Effector CD8-positive, alpha-beta T cell (primary cell): ENCODE data around the gene KCNG1.

Experiments
- DNase-seq: peaks from one replicate; lab custom pipeline; 2025; lab: John Stamatoyannopoulos, UW

KCNG1 gene

DNA sequence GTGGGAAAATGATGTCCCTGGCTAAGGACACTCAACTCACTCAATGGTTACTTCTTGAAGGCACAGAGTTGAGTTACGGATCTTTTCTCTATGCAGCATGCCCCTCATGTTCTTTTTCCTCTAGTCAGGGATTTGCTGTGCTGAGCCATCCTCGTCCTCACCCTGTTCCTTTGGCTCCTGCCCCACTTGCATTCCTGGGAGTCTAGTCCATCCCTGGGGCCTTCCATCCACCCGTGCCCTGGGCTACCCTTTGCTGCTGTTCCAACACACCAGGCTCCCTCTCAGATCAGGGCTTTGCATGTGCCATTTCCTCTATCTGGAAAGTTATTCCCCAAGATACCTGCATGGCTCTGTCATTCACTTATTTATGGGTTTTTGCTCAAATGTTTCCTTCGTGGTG is 13.3 kb upstream of the KCNG1 start:
- no peak for DNase-seq

DNA sequence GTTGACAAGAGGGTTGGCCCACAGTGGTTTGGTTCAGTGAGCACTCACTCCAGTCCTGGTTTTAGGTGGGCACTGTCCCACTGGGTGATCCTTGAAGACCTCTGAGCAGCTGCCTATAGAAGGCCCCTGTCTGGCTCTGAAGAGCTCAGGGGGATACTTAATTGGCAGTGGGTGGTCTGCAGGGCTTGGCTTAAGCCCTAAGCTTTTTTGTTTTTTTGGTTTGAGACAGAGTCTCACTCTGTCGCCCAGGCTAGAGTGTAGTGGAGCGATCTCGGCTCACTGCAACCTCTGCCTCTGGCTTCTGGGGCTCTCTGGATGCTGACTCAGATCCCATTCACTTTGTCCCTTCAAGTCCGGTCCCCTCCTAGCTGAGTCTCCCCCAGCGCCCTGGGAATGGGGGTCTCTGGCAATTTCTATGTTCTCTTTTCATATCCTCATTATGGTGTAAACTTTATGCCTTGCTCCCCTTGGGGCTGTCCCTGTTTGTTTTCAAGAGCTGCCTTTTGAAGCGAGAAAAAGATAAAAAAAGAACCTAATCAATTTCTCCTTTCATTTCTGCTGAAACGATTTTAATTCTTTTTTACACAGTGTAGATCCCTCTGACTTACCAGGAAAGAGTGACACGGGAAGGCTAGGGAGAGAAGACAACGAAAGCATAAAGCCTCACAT is 12.2 kb upstream of the KCNG1 start:
- DNase-seq, result no peak

DNA sequence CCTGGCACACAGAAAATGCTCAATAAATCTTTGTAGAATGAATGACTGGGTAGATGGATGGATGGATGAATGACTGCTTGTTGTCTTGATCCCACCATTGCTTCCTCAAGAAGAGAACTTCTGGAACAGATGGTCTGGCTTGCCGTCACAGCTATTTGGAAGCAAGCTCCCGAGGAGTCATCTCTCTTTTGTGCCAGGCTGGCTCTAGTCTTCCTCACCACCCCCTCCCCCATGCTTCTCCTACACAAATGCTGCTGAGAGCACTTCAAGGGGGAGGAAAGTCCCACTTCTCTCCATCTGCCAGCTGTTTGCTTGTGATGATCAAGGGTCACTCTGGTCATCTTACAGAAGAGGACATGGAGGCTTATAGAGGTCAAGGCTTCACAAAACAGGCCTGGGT is 11.6 kb upstream of the KCNG1 start:
- no peak for DNase-seq

DNA sequence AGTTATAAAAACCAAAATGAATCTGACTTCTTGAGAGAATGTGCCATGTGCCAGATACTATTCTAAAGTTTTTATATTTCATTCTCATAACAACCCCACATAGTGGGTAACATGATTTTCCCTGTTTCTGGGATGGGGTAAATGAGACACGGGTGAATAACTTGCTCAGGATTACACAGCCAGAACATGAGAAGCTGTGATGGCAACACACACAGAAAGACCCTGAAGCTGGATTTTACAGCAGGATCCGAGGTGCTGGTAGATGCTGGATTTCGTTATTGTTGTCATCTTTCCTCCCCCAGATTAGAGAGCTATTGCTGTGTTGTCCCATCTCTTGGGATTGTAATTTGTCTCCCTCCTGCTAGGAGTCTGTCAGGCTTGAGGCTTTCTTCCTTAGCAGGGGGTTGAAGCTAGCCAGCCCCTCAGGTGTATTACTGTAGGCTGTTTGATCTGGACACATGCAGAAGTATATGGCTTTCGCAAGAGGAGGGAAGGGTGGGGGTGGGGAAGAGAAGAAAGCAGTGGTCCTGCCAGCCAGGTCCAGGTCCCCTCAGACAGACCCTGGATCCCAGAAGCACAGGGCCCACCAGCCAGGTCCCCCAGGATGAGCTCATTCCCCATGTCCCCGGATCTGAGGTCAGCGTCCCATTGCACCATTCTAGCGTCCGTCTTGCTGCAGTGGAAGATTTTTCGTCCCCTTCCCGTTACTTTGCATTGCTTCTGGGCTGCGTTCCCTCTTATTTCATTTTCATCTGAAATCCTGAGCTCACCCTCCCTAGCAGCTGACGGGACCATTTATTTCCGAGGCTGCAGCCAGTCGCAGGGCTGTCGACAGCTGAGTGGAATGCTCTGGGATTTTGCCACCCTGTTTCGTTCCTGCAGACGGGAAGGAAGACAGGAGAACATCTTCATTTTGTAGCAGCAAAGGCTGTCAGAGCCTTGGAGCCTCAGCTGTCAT is 7.3 kb upstream of the KCNG1 start:
- no peak for DNase-seq

DNA sequence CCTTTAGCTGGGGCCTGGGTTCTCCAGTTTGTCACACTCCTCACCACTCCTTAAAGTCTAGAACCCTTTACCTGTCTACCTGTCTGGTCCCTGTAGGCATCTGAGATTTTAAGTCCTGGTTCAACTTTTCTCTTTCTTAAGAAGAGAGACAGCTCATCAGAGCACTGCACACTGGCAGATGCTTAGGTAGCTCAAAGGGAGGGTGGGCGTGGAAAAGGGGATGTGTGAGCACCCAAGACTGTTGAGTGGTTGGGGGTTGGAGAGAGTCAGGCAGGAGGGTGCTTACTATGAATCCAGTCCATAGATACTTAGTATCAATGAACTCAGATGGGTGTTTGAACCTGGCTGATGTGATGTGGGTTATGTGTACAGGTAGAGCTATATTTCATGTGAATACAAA is 6.6 kb upstream of the KCNG1 start:
- DNase-seq, result no peak

DNA sequence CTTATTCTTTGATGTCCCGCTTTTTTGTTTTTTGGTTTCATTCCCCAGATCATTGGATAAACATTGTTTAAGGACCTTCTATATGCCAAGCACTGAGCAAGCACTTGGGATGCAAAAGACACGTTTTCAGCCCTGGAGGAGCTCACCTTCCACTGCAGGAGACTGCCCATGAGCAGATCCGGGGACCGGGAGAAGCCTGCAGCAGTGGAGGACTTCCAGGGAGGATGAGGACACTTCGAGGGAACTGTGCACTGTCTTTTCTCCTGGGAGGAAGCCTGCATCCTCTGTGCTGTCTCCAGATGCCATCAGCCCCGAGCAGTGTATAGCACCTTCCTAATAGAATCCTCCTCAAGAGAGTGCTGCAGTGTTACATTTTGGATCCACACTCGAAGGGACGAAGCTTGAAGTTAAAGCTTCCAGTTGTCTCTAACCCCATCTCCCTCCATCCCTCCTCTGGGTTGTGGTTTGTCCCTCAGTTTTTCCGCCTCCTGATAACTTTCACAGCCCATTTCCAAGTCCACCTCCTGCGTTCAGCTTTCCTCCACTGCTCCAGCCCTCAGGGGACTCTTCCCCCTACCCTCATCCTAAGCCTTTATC is 5.8 kb upstream of the KCNG1 start:
- no peak for DNase-seq

DNA sequence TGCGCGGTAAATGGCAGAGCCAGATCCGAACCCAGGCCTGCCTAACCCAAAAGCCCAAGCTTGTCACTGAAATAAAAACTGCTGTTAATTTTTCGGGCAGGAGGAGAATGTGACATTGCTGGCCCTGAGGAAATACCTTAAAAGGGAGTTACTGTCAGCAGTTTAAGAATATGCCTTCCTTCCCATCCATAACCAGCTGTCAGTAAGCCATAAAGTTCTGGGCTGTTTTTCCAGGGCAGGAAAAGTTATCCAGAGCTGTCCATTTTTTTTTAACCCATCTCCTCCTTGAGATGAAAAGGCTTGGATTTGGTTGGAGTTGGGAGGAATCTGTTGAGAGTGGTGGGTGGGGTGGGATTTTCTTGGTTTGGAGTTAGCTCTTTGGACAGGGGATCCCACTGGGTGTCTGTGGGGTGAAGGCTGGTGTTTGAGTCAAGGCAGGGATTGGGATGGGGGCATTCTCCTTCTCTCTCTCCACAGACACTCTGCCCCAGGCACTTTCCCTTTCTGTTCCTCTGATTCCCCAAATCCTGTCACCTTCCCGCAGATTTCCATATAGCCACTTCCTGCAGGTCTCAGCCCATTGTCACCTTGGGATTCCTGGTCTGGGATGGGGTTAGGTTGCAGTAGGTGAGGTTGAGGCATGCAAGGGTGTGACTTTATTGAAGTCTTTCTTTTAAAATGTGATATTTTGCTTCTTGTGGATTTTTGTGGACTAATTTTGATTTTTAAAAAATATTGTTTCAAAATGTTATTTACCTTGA is 4.3 kb upstream of the KCNG1 start:
- no peak for DNase-seq

DNA sequence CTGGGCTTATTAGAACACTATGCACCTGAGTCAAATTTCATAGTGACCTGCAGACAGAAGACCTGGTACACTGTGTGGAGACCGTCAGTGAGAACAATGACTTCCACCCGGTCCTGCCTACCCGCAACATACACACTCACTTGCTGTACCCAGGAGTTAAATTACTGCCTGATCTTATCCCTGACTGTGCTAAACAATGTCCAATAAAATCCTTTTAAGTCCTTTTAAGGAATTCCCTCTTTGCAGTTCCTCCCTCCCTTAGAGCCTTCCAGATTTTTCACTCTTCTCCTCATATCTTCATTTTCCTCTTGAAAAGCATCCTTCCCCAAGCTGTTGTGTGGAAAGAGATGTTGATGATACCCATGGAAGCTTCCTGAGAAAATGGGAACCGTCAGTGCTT is 3.4 kb upstream of the KCNG1 start:
- DNase-seq, result no peak

DNA sequence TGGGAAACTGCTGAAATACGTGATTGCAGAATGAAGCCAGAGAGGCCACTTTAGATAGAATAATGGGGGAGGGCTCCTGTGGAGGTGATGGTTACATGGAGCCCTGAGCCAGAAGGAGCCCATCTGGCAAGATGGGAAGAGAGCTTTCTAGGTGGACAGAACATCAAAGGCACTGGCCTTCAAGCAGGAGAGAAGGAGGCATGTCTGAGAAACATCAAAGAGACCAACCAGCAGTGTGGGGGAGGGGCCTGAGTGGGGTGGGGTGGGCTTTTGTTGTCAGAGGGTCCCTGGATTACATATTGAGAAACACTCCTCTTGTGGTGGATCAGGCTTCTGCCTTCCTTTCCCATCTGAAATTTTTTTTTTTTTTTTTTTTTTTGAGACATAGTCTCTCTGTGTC is 1.9 kb upstream of the KCNG1 start:
- DNase-seq, result no peak

DNA sequence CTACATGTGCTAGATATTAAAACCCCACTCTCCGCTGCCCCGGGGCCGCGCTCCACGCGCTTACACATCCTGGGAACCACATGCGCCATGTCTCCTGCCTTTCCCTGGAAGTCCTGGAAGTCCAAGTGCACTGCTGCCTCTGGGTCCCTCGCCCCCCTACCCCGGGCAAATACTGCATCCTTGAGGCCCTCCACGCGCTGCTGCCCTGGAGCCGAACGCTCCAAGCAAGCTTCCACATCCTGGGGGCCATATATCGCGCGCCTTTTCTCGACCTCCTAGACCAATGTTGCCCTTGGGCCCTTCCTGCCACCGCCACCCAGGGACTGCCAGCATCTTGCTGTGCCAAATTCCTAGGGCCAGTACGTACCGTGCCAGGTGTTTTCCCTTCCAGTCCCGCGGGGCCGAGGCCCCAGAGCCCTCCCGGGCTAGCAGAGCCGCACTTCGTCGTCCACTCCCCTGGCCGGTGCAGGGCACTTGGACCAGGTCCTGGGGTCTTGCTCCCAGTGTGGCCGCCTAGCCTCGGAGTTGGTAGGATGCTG is 779 bp upstream of the KCNG1 start:
- no peak for DNase-seq

DNA sequence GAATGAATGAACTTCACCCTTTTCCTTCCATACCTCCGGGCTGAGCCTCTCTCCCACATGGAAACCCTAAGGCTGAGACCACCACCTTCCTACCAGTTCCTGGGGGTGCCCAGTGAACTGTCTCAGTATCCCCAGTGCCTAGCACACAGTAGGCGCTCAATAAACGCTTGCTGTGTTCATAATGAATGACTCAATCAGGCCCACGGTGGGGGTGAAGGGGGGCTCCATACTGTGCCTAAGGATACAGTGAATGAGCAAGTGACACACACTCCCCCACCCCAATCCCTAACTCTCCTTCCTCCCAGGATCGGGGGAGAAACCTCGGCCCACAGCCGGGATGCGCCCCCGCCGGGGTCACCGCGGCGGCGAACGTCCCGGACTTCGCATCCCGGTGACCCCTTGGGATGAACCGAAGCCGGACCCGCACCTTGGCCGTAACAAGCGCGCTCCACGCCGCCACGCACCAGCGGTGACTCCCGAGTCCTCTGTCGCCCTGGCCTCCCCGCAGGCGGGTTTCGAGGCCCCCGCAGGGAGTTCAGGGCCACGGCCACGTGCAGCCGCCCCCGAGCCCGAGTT is 592 bp downstream of the KCNG1 start:
- no peak for DNase-seq

DNA sequence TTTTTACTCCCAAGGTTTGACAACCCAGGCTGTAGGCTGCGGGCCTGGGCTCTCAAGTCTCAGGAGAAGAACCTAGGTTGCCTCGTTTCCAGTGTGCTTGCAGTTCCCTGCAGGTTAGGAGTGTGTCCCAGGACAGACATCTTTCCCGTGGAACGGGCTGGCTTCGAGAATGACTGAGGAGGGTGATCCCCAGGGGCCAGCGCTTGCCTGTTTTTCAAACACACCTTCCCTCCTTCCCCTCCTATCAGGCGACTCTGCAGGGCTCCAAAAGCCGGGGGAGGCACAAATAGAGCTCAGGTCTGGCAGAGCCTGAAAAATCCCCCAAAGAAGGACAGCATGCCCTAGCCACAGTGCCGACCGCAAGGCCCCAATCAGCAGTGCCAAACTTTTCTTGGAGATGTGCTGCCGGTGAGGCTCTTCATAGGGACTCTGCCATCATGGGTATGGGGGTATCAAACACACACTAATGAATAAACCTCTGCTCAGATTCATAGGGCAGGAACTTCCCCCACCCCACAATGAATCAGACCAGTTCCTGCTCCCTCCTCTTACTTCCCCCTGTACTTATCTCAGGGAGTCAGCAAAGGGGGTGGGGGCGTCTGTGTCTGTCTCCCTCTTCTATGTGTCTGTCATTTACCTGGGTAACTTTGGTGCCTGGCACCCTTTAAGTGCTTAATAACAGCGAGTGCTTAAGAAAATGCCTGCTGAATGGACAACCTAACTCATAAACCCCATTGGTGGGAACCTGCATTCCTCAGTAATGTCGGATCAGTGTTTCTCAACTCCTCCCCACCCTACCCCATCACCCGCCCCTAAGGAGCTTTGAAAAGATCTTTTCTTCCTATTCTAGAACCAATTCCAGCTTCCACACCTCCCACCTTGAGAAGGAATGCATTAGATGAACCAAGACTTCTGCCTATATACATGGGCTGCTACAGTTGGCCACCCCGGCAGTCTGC is 1.6 kb downstream of the KCNG1 start:
- no peak for DNase-seq

DNA sequence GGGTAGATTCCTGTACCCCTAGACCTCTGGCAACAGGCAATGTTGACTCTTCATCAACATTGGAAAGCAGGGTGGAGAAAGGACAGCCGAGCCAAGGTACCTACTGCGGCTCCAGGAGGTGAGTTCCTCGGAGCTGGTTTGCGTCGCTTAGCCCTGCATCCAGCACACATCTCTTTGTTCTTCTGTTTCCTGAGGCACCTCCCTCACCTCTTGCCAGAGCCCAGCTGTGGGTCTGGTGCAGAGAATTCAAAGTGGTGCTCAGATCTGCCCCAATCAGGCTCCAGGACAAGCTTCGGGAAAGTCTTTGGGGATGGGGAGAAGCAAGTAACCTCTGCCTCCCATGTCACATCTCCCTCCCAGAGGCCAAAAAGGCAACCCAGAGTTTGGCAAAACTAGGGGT is 2.2 kb downstream of the KCNG1 start:
- DNase-seq, result no peak

DNA sequence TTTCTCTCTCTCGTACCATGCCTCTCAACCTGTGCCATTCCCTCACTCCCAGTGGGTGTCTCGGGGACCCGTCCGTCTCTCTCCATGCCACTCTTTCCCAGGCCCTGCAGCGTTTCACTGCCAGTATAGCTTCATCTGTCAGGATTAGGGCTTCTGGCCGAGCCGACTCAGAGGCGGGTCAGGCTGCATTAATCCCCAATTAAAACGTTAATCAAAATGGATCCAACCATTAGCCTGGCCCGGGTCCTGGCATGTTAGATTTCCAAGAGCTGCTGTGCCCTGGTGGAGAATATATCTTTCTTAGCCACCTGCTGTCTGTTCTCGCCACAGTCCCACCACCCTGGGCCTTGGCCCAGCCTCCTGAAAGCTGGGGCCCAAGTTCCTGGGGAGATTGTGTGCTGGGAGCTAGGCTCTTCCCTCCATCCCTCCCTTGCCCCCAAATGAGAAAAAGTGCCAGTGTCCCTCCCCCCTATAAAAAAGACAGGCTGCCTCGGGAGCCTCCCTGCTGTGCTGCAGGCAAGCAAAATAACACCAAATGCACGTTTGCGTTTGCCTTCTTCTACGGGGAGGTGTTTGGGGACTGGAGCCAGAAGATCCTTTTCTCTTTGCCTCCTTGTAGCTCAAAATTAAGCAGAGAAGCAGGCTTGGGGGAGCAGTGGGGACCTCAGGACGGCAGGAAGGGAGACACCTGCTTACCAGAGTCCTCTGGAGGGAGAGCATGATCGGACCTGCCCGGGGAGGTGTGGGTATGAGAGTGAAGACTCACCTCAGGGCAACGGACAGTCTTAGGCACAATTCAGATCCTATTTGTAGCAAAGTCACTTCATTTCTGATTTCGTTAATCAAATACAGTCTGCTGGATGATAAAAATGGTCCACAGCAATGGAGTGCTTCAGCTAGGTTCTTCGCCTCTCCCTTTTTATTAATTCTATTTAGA is 3.0 kb downstream of the KCNG1 start:
- no peak for DNase-seq

DNA sequence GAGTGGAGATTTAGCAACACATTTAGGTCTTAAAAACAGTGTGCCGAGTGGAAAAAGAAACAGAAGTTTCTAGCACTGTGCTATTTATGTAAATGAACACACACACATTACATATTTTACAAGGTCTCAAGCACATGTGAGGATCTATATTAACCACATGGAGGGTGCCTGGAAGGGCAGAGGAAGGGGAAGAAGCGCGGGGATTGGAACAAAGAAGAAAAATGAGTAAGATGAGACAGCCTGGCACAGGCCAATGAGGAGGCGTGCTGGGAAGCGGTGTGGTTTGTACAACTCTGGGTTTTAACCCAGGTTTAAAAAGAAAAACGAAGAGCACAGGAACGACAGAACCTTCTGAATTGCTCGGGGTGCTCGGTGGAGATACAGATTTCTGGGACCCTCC is 5.7 kb downstream of the KCNG1 start:
- no peak for DNase-seq

DNA sequence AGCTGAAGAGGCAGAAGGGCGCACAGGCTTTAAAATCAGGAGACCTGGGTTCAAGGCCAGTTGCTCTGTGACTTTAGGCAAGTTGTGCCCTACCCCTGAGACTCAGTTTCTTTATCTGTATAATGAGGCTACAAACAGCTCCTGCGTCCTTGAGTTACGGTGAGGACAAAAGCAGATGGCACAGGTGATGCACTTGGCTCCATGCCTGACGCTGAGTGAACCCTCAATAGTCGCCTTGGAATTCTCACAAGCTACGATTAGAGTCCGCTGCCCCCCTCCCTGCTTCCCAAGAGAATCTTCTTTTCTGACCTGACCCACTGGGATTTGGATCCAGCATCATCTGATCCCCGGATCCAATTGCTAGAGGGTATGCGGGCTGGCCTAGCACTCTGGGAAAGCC is 6.4 kb downstream of the KCNG1 start:
- no peak for DNase-seq

DNA sequence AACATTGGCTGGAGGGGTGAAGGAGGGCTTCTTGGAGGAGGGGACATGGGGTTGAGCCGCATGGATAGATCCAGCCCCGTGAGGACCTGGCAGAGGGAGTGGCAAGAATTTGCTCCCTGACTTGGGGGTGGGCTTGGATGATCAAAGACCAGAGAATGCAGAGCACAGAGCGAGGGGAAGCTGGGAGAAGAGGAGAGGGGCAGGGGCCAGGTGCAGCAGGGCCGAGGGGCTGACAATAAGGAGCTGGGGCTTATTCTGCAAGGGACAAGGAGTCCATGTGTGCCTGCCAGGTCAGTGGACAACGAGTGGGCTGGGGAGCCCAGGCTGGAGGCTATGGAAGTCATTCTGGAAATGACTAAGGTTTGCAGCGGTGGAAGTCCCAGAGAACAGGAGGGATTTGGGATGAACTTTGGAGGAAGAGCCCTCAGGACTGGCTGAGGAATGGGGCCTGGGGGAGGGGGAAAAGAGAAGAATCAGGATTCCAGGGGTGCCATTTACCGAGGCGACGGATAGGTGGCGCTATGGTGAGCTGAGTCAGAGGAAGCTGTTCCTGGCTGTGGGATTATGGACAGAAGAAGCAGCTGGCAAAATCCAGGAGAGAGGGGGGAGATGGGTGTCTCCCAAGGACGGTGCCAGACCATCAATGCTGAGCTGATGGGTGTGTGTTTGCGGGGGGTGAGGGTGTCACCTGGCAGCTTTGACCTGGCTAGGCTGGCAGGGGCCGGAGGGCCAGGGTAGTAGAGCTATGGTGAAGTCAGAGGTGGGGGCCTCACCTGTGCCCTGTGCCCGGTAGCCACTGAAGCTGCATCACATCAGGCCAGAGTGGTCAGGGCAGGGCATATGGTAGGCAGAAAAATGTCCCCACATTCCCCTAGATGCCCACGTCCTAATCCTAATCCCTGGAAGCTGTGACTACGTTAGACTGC is 7.8 kb downstream of the KCNG1 start:
- no peak for DNase-seq
